WI38 (cell line): ENCODE results near the gene ARMC9.
"Not testable (repeated sequence)": the region's sequence is repeated elsewhere in the genome, so short reads cannot be mapped to it uniquely, and the experiment has no call there.

Source experiments
- H3K4me3 ChIP-seq: 2 replicates; pipeline ENCODE4 v1.5.1; 2011; ENCODE audit warnings: low read depth, mild to moderate bottlenecking, control low read depth, low read length
- CTCF ChIP-seq: IDR thresholded peaks from 2 replicates; pipeline ENCODE4 v1.5.1; 2012; ENCODE audit warnings: low read depth, mild to moderate bottlenecking, control low read depth, low read length

Gene ARMC9

DNA sequence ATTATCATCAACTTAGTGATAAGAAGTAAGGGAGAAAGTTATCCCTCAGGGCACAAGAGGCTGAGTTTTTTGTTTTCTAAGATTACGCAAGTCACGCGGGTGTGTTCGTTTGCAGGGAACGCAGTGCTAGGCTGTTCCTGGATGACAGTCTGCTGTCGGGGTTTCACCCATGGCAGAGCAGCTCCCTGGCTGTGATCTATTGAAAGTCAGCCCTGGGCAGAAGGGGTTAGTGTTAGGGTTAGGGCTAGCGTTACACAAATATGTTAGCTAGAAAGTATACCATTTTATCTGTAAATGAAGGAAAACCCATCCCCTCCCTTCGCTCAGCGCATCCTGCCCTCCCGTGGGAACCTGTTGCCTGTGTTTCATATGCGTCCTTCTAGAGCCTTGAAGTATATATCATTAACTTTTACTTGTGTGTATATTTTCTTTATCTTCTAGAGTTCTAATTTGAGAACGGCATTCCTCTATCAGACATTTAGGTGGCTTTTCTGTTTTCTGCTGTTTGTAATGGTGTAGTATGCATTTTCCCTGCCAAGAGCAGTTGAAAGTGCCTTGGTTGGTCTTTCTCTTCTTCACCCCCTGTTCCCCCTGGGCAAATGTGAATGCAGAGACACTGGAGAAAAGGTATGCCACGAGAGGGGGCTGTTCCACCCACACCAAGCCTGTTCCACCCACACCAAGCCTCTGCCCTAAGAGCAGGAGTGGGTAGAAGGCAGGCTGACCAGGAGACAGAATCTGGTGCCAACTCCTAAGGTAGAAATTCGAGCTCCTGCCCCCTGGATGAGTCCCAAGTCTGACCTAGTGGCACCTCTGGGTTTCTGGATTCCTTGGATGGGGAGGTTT, 47.0 kb downstream of the ARMC9 start:
- H3K4me3 ChIP-seq, result no peak overlapping the region
- TF ChIP-seq CTCF, result no peak

DNA sequence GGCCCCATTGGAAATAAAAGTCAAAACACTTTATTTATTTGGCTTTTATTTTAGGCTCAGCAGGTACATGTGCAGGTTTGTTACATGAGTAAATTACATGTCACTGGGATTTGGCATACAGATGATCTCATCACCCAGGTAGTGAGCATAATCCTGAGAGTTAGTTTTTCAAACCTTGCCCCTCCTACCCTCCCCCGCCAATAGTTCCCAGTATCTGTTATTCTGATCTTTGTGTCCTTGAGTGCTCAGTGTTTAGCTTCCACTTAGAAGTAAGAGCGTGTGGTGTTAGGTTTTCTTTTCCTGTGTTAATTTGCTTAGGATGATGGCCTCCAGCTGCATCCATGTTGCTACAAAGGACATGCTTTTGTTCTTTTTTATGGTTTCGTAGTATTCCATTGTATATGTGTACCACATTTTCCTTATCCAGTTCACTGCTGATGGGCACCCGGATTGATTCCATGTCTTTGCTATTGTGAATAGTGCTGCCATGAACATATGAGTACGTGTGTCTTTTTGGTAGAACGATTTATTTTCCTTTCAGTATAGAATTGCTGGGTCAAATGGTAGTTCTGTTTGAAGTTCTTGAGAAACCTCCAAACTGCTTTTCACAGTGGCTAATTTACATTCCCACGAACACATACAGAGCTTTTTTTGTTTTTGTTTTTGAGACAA, 47.9 kb downstream of the ARMC9 start:
- no peak for TF ChIP-seq CTCF
- no peak overlapping the region for H3K4me3 ChIP-seq

GRCh38 chr2:231250146-231250545, 51.7 kb downstream of the ARMC9 start:
- no peak for TF ChIP-seq CTCF
- H3K4me3 ChIP-seq, result no peak overlapping the region

DNA sequence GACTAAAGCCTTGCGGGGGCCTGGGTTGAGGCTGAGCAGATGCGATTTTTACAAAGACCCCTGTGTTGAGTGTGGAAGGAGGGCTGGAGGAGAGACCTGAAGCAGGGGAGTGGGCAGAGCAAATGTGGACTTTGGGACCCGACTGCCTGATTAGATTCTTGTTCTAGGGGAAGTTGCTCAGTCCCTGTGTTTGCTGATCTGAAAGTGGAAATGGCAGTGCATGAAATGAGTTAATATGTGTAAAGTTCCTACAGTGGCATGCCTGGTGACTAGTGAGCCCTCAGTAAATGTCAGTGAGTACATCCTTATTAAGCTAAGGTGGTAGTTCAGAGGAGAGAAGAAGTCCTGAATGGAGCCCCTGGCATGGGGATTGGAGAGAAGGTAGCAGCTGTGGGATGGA, 52.3 kb downstream of the ARMC9 start:
- no peak overlapping the region for H3K4me3 ChIP-seq
- no peak for TF ChIP-seq CTCF

- H3K4me3 ChIP-seq, result not testable (repeated sequence)
Measured at GRCh38 chr2:231253292-231253691, 54.9 kb downstream of the ARMC9 start.

- no peak overlapping the region for H3K4me3 ChIP-seq
- TF ChIP-seq CTCF, result no peak
Measured at GRCh38 chr2:231256494-231256893, 58.1 kb downstream of the ARMC9 start.

GRCh38 chr2:231257763-231258162, 59.3 kb downstream of the ARMC9 start:
- H3K4me3 ChIP-seq, result no peak overlapping the region
- TF ChIP-seq CTCF, result no peak

- no peak for TF ChIP-seq CTCF
- H3K4me3 ChIP-seq, result no peak overlapping the region
Measured at GRCh38 chr2:231258701-231259100, 60.3 kb downstream of the ARMC9 start.
